Measurements from ENCODE around the gene SLC4A8.
"Not testable (repeated sequence)": the region's sequence is repeated elsewhere in the genome, so short reads cannot be mapped to it uniquely, and the experiment has no call there.

The SLC4A8 gene

DNA sequence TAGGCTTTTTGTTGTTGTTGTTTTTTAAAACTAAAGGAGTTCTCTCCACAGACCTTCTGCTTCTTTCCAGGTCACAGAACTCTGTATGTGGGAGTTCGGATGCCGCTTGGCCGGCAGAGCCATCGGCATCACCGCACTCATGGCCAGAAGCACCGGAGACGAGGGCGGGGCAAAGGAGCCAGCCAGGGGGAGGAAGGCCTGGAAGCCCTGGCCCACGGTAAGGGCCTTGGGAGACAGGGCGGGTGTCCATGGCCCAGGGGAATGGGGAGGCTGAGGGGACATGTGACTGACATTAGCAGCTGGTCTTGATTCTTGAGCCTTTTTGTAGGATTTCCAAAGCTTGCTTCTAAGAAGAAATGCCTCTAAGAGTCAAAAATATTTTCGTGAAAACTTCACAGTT lies 26.2 kb downstream of the SLC4A8 start (continued):
- TF ChIP-seq, protein P1, sequence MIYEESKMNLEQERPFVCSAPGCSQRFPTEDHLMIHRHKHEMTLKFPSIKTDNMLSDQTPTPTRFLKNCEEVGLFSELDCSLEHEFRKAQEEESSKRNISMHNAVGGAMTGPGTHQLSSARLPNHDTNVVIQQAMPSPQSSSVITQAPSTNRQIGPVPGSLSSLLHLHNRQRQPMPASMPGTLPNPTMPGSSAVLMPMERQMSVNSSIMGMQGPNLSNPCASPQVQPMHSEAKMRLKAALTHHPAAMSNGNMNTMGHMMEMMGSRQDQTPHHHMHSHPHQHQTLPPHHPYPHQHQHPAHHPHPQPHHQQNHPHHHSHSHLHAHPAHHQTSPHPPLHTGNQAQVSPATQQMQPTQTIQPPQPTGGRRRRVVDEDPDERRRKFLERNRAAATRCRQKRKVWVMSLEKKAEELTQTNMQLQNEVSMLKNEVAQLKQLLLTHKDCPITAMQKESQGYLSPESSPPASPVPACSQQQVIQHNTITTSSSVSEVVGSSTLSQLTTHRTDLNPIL (CRISPR knock-in tag; IDR thresholded peaks at IDR 0.05; ENCODE audit: low read depth), result no peak
- no peak for TF ChIP-seq ZNF70 (CRISPR knock-in tag; IDR thresholded peaks at IDR 0.05)
- no peak for TF ChIP-seq OSR1 (CRISPR knock-in tag; IDR thresholded peaks at IDR 0.05)
- TF ChIP-seq ESRRG (CRISPR knock-in tag; IDR thresholded peaks at IDR 0.05), result no peak
- no peak for TF ChIP-seq ZFP30 (CRISPR knock-in tag; IDR thresholded peaks at IDR 0.05)
- TF ChIP-seq, protein P2, sequence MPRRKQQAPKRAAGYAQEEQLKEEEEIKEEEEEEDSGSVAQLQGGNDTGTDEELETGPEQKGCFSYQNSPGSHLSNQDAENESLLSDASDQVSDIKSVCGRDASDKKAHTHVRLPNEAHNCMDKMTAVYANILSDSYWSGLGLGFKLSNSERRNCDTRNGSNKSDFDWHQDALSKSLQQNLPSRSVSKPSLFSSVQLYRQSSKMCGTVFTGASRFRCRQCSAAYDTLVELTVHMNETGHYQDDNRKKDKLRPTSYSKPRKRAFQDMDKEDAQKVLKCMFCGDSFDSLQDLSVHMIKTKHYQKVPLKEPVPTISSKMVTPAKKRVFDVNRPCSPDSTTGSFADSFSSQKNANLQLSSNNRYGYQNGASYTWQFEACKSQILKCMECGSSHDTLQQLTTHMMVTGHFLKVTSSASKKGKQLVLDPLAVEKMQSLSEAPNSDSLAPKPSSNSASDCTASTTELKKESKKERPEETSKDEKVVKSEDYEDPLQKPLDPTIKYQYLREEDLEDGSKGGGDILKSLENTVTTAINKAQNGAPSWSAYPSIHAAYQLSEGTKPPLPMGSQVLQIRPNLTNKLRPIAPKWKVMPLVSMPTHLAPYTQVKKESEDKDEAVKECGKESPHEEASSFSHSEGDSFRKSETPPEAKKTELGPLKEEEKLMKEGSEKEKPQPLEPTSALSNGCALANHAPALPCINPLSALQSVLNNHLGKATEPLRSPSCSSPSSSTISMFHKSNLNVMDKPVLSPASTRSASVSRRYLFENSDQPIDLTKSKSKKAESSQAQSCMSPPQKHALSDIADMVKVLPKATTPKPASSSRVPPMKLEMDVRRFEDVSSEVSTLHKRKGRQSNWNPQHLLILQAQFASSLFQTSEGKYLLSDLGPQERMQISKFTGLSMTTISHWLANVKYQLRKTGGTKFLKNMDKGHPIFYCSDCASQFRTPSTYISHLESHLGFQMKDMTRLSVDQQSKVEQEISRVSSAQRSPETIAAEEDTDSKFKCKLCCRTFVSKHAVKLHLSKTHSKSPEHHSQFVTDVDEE (CRISPR knock-in tag; IDR thresholded peaks at IDR 0.05), result no peak

DNA sequence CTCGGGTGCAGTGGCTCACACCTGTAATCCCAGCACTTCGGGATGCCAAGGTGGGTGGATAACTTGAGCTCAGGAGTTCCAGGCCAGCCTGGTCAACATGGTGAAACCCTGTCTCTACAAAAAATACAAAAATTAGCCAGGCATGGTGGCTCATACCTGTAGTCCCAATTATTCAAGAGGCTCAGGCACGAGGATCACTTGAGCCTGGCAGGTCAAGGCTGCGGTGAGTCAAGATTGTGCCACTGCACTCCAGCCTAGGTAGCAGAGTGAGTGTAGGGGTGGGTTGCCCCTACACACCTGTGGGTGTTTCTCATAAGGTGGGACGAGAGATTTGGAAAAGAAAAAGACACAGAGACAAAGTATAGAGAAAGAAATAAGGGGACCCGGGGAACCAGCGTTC lies 29.4 kb downstream of the SLC4A8 start:
- ATAC-seq, result not testable (repeated sequence)

DNA sequence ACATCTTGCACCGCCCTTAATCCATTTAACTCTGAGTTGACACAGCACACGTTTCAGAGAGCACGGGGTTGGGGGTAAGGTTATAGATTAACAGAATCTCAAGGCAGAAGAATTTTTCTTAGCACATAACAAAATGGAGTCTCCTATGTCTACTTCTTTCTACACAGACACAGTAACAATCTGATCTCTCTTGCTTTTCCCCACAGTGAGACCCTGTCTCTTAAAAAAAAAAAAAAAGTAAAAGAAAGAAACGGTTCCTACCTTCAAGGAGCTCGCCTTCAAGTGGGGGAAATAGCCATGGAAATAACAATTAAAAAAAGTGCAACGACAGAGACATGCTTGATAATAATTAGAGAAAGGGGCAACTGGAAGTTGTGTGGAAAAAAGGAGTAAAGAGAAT lies 30.4 kb downstream of the SLC4A8 start:
- ATAC-seq, result not testable (repeated sequence)

DNA sequence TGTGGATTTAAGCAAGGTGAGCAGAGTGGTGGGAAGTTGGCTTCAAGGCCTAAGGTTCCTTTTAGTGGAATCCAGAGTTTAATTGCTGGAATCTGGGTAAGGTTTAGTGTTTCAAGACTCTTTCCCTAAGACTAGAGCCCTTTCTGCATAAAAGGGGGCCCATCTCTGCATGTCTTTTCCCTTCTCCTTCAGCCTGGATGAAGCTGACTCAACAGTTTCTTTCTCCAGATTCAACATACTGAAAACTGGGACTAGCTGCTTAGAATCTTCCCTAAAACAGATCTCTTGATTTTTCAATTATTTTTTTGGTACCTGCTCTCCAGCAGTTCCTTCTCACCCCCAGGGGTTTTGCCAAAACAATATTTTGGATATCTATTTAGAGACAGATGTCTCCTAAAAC lies 34.0 kb downstream of the SLC4A8 start:
- no peak for ATAC-seq
- no peak for TF ChIP-seq ZNF8 (CRISPR knock-in tag; IDR thresholded peaks at IDR 0.05)
- TF ChIP-seq CSDC2 (CRISPR knock-in tag; IDR thresholded peaks at IDR 0.05), result no peak
- TF ChIP-seq TOX (CRISPR knock-in tag; IDR thresholded peaks at IDR 0.05; ENCODE audit: borderline replicate concordance), result no peak

DNA sequence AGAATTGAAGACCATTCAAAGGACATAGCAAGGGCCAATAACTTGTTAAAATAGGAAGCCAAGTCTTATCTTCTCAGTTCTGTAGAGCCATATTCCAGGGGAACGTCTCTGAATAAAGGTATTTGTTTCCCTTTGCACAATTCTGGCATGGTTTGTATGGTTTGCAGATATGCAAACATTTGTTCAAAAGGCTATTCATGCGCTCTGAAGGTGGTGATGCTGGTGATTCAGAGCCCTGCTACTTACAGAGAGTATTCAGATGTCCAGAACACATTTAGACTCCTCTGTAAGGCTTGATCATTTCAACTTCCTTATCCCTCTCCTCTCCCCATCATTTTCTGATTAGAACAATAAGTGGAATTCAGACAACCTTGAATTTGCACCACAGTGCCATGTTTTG lies 35.9 kb downstream of the SLC4A8 start:
- no peak for ATAC-seq
- TF ChIP-seq PPARA (CRISPR knock-in tag; IDR thresholded peaks at IDR 0.05; ENCODE audit: borderline replicate concordance), result no peak
- no peak for TF ChIP-seq RARB (CRISPR knock-in tag; IDR thresholded peaks at IDR 0.05)
- TF ChIP-seq, protein P3, sequence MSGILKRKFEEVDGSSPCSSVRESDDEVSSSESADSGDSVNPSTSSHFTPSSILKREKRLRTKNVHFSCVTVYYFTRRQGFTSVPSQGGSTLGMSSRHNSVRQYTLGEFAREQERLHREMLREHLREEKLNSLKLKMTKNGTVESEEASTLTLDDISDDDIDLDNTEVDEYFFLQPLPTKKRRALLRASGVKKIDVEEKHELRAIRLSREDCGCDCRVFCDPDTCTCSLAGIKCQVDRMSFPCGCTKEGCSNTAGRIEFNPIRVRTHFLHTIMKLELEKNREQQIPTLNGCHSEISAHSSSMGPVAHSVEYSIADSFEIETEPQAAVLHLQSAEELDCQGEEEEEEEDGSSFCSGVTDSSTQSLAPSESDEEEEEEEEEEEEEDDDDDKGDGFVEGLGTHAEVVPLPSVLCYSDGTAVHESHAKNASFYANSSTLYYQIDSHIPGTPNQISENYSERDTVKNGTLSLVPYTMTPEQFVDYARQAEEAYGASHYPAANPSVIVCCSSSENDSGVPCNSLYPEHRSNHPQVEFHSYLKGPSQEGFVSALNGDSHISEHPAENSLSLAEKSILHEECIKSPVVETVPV (CRISPR knock-in tag; IDR thresholded peaks at IDR 0.05), result no peak
- TF ChIP-seq TOX (CRISPR knock-in tag; IDR thresholded peaks at IDR 0.05; ENCODE audit: borderline replicate concordance), result no peak
- no peak for TF ChIP-seq ISL1 (CRISPR knock-in tag; IDR thresholded peaks at IDR 0.05)
- no peak for TF ChIP-seq OSR1 (CRISPR knock-in tag; IDR thresholded peaks at IDR 0.05)
- TF ChIP-seq ESRRG (CRISPR knock-in tag; IDR thresholded peaks at IDR 0.05), result no peak

DNA sequence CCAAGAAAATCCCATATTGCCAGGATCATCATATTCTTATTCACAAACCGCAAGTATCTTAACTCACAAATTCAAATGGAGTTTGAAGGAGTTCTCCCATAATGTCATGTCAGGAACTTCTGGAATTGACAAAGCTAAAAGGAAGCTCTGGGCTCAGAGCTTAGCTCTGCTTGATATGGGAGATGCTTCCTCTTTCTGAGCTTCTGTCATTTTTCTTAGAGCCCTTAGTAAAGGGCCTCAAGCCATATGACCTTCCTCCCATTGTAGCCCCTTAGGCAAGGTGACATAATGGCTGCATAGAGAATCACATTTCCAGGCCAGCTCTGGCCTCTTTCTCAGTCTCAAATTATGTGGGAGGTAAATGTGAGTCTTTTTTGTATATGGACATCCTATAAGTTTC lies 40.9 kb downstream of the SLC4A8 start:
- no peak for ATAC-seq
- TF ChIP-seq RARB (CRISPR knock-in tag; IDR thresholded peaks at IDR 0.05) (no peak), ZNF70 (CRISPR knock-in tag; IDR thresholded peaks at IDR 0.05) (no peak), GLIS3 (CRISPR knock-in tag; IDR thresholded peaks at IDR 0.05) (no peak), ZNF8 (CRISPR knock-in tag; IDR thresholded peaks at IDR 0.05) (no peak), ISL1 (CRISPR knock-in tag; IDR thresholded peaks at IDR 0.05) (no peak), SNAI2 (CRISPR knock-in tag; IDR thresholded peaks at IDR 0.05) (no peak), TOX (CRISPR knock-in tag; IDR thresholded peaks at IDR 0.05; ENCODE audit: borderline replicate concordance) (no peak)
- TF ChIP-seq, protein P4, sequence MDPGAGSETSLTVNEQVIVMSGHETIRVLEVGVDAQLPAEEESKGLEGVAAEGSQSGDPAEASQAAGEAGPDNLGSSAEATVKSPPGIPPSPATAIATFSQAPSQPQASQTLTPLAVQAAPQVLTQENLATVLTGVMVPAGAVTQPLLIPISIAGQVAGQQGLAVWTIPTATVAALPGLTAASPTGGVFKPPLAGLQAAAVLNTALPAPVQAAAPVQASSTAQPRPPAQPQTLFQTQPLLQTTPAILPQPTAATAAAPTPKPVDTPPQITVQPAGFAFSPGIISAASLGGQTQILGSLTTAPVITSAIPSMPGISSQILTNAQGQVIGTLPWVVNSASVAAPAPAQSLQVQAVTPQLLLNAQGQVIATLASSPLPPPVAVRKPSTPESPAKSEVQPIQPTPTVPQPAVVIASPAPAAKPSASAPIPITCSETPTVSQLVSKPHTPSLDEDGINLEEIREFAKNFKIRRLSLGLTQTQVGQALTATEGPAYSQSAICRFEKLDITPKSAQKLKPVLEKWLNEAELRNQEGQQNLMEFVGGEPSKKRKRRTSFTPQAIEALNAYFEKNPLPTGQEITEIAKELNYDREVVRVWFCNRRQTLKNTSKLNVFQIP (CRISPR knock-in tag; IDR thresholded peaks at IDR 0.05; ENCODE audit: borderline replicate concordance, low read depth), result no peak
- TF ChIP-seq, protein P5, sequence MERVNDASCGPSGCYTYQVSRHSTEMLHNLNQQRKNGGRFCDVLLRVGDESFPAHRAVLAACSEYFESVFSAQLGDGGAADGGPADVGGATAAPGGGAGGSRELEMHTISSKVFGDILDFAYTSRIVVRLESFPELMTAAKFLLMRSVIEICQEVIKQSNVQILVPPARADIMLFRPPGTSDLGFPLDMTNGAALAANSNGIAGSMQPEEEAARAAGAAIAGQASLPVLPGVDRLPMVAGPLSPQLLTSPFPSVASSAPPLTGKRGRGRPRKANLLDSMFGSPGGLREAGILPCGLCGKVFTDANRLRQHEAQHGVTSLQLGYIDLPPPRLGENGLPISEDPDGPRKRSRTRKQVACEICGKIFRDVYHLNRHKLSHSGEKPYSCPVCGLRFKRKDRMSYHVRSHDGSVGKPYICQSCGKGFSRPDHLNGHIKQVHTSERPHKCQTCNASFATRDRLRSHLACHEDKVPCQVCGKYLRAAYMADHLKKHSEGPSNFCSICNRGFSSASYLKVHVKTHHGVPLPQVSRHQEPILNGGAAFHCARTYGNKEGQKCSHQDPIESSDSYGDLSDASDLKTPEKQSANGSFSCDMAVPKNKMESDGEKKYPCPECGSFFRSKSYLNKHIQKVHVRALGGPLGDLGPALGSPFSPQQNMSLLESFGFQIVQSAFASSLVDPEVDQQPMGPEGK (CRISPR knock-in tag; IDR thresholded peaks at IDR 0.05; ENCODE audit: borderline replicate concordance), result no peak
- TF ChIP-seq, protein P2 (CRISPR knock-in tag; IDR thresholded peaks at IDR 0.05), result no peak
